ENCODE data around the gene CORO2A.

DNA sequence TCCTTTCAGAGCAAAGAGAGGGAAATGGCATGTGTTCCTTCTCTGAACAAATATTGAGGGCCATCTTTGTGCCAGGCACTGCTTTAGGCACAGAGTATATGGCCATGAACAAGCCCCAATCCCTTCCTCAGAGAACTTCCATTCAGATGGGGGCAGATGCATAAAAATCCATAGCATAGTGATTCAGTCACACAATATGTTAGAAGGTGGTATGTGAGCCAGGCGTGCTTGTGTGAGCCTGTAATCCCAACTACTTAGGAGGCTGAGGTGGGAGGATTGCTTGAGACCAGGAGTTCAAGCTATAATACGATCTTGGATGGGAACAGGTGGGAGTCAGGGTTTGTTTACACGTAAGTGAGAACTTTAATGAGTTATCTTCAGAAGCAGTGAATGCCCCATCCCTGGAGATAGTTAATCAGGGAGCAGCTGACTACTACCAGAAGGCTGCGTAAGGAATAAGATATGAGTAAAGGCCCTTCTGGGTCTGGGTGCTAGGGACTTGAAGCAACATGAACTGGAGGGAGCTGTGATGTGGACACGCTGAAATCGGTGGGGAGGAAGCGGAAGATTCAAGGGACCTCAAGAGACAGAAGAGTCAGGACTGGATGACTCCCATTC is 108.8 kb downstream of the CORO2A start:
- TF ChIP-seq, protein P1, sequence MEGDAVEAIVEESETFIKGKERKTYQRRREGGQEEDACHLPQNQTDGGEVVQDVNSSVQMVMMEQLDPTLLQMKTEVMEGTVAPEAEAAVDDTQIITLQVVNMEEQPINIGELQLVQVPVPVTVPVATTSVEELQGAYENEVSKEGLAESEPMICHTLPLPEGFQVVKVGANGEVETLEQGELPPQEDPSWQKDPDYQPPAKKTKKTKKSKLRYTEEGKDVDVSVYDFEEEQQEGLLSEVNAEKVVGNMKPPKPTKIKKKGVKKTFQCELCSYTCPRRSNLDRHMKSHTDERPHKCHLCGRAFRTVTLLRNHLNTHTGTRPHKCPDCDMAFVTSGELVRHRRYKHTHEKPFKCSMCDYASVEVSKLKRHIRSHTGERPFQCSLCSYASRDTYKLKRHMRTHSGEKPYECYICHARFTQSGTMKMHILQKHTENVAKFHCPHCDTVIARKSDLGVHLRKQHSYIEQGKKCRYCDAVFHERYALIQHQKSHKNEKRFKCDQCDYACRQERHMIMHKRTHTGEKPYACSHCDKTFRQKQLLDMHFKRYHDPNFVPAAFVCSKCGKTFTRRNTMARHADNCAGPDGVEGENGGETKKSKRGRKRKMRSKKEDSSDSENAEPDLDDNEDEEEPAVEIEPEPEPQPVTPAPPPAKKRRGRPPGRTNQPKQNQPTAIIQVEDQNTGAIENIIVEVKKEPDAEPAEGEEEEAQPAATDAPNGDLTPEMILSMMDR (IDR thresholded peaks at IDR 0.05), result no peak
- TF ChIP-seq POLR2A (IDR thresholded peaks at IDR 0.05), result no peak

Data from heart left ventricle (tissue), 13 donors.